Body of pancreas (tissue), 4 donors: Measurements from ENCODE around the gene RNF14.

ENCODE experiments used
- POLR2A ChIP-seq, 3 donors: fragments of 450-650 bp; IDR thresholded peaks; one replicate each; pipeline ENCODE4 v1.6.1; 2016; ENCODE audit warnings: antibody characterized with exemption in 3 of 3, mild to moderate bottlenecking in 2 of 3
- TF ChIP-seq, protein P1 (sequence below), 7 experiments: fragments of 450-650 bp in 4 of 7; fragments of 200-600 bp in 3 of 7; sonication (generic) in 3 of 7; IDR thresholded peaks; one replicate each; pipeline ENCODE4 v1.5.1; 2016 to 2019; ENCODE audit warnings: antibody characterized with exemption in 7 of 7

DNA sequence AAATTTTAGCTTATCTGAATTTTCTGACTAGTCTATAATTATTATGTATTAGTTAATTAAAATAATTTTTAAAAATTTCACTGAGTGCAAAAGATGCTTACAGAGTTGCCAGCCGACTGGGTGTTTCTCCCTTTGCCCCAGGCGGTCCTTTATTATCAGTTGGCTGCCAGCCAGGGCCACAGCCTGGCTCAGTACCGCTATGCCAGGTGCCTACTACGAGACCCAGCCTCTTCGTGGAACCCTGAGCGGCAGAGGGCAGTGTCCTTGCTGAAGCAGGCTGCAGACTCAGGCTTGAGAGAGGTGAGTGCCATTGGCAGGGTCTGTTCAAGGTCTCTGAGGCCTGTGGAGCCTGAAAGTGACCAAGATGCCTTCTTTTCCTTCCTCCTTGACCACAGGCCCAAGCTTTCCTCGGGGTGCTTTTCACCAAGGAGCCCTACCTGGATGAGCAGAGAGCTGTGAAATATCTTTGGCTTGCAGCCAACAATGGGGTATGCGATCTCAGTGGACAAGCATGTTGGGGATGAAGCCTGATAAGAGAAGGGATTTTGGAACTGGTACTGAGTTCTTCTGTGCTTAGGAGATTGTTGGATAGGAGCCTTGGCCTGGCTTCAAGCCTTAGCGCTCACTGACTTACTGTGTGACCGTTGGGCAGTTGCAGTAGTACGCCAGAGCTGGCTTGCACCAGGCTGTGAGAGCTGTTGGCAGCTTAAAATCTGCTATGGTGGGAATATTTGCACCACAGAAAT, 34.6 kb upstream of the RNF14 start:
- TF ChIP-seq, protein P1, sequence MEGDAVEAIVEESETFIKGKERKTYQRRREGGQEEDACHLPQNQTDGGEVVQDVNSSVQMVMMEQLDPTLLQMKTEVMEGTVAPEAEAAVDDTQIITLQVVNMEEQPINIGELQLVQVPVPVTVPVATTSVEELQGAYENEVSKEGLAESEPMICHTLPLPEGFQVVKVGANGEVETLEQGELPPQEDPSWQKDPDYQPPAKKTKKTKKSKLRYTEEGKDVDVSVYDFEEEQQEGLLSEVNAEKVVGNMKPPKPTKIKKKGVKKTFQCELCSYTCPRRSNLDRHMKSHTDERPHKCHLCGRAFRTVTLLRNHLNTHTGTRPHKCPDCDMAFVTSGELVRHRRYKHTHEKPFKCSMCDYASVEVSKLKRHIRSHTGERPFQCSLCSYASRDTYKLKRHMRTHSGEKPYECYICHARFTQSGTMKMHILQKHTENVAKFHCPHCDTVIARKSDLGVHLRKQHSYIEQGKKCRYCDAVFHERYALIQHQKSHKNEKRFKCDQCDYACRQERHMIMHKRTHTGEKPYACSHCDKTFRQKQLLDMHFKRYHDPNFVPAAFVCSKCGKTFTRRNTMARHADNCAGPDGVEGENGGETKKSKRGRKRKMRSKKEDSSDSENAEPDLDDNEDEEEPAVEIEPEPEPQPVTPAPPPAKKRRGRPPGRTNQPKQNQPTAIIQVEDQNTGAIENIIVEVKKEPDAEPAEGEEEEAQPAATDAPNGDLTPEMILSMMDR (IDR thresholded peaks at IDR 0.05): peak in 1 of 7 experiments; percentile 14
- TF ChIP-seq POLR2A (IDR thresholded peaks at IDR 0.05): no peak
